WTC11 (cell line): Measurements from ENCODE around the gene ZDHHC22. TPM values are rescaled to one million over a fixed set of nuclear protein-coding genes. Genes with fewer than 3 reads are reported as not detected.
A peak's percentile ranks its signal among the peaks of the same experiment; 100 is the strongest.

ENCODE experiments used
- ATAC-seq: fragments of 200-7000 bp; cut with Tn5 transposase; 2 replicates; pipeline ENCODE4 v1.10.0; 2021; ENCODE audit warnings: mild to moderate bottlenecking, moderate library complexity
- CTCF ChIA-PET: fragments of 300-600 bp; sonication (Branson Sonifier 250); formaldehyde crosslinking; loops from one replicate; lab custom pipeline; 2021; ENCODE audit warnings: antibody characterized with exemption; lab: Charles Lee
- POLR2A ChIA-PET: fragments of 350-600 bp; sonication (Branson Sonifier 250); formaldehyde crosslinking; loops from one replicate; lab custom pipeline; 2021; ENCODE audit warnings: antibody characterized with exemption; lab: Charles Lee
- DNase-seq: peaks from one replicate; pipeline ENCODE4 v3.0.0; 2021; ENCODE audit warnings: low spot score
- H3K27ac Mint-ChIP-seq: 2 replicates; pipeline ENCODE4 v1.8.0; 2021; ENCODE audit warnings: mixed read lengths
- H3K27me3 Mint-ChIP-seq: 2 replicates; pipeline ENCODE4 v1.8.0; 2021; ENCODE audit warnings: low read depth, mild to moderate bottlenecking, moderate library complexity, mixed read lengths
- H3K36me3 Mint-ChIP-seq: 2 replicates; pipeline ENCODE4 v1.8.0; 2021; ENCODE audit warnings: mixed read lengths
- H3K4me1 Mint-ChIP-seq: 2 replicates; pipeline ENCODE4 v1.8.0; 2022; ENCODE audit warnings: mixed read lengths
- H3K4me3 Mint-ChIP-seq: 2 replicates; pipeline ENCODE4 v1.8.0; 2021; ENCODE audit warnings: mild to moderate bottlenecking, moderate library complexity, mixed read lengths
- H3K9me3 Mint-ChIP-seq: 2 replicates; pipeline ENCODE4 v1.8.0; 2021; ENCODE audit warnings: mixed read lengths
- ATF2 ChIP-seq: sonication (generic); formaldehyde crosslinking; IDR thresholded peaks from 2 replicates; pipeline ENCODE4 v1.8.1; 2022; ENCODE audit warnings: low read depth, missing genetic modification reagents, borderline replicate concordance
- ATF6 ChIP-seq: sonication (generic); formaldehyde crosslinking; IDR thresholded peaks from 2 replicates; pipeline ENCODE4 v1.8.1; 2023; ENCODE audit warnings: mild to moderate bottlenecking, missing genetic modification reagents
- CBFB ChIP-seq: sonication (generic); formaldehyde crosslinking; IDR thresholded peaks from 2 replicates; pipeline ENCODE4 v1.8.1; 2022; ENCODE audit warnings: mild to moderate bottlenecking, low read depth, missing genetic modification reagents
- CDX4 ChIP-seq: fragments of 250-450 bp; sonication (Bioruptor Pico); IDR thresholded peaks from 2 replicates; pipeline ENCODE4 v1.9.0; 2021; ENCODE audit warnings: moderate library complexity, mild to moderate bottlenecking, inconsistent platforms, borderline replicate concordance
- E2F1 ChIP-seq: sonication (generic); formaldehyde crosslinking; IDR thresholded peaks from 2 replicates; pipeline ENCODE4 v1.8.0; 2022; ENCODE audit warnings: mild to moderate bottlenecking, missing genetic modification reagents
- EMX1 ChIP-seq: fragments of 250-450 bp; sonication (Bioruptor Pico); IDR thresholded peaks from 2 replicates; pipeline ENCODE4 v1.8.0; 2021; ENCODE audit warnings: mild to moderate bottlenecking
- ERG ChIP-seq: fragments of 250-450 bp; sonication (Bioruptor Pico); IDR thresholded peaks from 2 replicates; pipeline ENCODE4 v1.8.0; 2021; ENCODE audit warnings: mild to moderate bottlenecking
- FOXK1 ChIP-seq: sonication (generic); formaldehyde crosslinking; IDR thresholded peaks from 2 replicates; pipeline ENCODE4 v1.8.0; 2022; ENCODE audit warnings: mild to moderate bottlenecking, moderate library complexity, missing genetic modification reagents
- NR2C2 ChIP-seq: sonication (generic); formaldehyde crosslinking; IDR thresholded peaks from 2 replicates; pipeline ENCODE4 v1.8.0; 2022; ENCODE audit warnings: mild to moderate bottlenecking, missing genetic modification reagents
- NR3C1 ChIP-seq: sonication (generic); formaldehyde crosslinking; conservative IDR thresholded peaks from 2 replicates; pipeline ENCODE4 v1.8.1; 2023; ENCODE audit warnings: low read depth, mild to moderate bottlenecking, missing genetic modification reagents
- PREB ChIP-seq: sonication (generic); formaldehyde crosslinking; IDR thresholded peaks from 2 replicates; pipeline ENCODE4 v1.8.1; 2022; ENCODE audit warnings: mild to moderate bottlenecking, missing genetic modification reagents, moderate library complexity, borderline replicate concordance
- RORB ChIP-seq: fragments of 250-450 bp; sonication (Bioruptor Pico); IDR thresholded peaks from 2 replicates; pipeline ENCODE4 v1.9.0; 2021; ENCODE audit warnings: mild to moderate bottlenecking
- TEAD4 ChIP-seq: sonication (generic); formaldehyde crosslinking; IDR thresholded peaks from 2 replicates; pipeline ENCODE4 v1.8.0; 2022; ENCODE audit warnings: mild to moderate bottlenecking, missing genetic modification reagents
- ZBTB43 ChIP-seq: sonication (generic); formaldehyde crosslinking; IDR thresholded peaks from 2 replicates; pipeline ENCODE4 v1.8.1; 2023; ENCODE audit warnings: mild to moderate bottlenecking, missing genetic modification reagents
- ZNF396 ChIP-seq: fragments of 250-450 bp; sonication (Bioruptor Pico); IDR thresholded peaks from 2 replicates; pipeline ENCODE4 v1.8.0; 2021; ENCODE audit warnings: mild to moderate bottlenecking, moderate library complexity, borderline replicate concordance
- ZNF532 ChIP-seq: fragments of 250-450 bp; sonication (Bioruptor Pico); IDR thresholded peaks from 2 replicates; pipeline ENCODE4 v1.9.0; 2021; ENCODE audit warnings: mild to moderate bottlenecking, borderline replicate concordance
- total RNA-seq: library from RNA; stranded (reverse); gene quantifications from 3 replicates; pipeline ENCODE4 v1.2.3, GENCODE V29; 2021

Gene ZDHHC22
- total RNA-seq, 1 experiment from 2014 or later: 47.7 TPM

- H3K27ac Mint-ChIP-seq: peak overlapping the region; percentile 89
- H3K4me1 Mint-ChIP-seq: peaks cover 9% of the 10 kb centered on the region
- DNase-seq (no peak), ATAC-seq (peak; percentile 29)
- no peaks in the 10 kb centered on the region for H3K36me3 Mint-ChIP-seq
- POLR2A ChIA-PET: interaction anchor here (0.6 to 1.2 kb wide), 2 partner anchors 11 to 152 kb away, joined by 4 to 5 read pairs; no protein-coding TSS in a partner anchor
- peaks cover 9% of the 10 kb centered on the region for H3K27me3 Mint-ChIP-seq
- no peaks in the 10 kb centered on the region for H3K9me3 Mint-ChIP-seq
- H3K4me3 Mint-ChIP-seq: peak overlapping the region; percentile 74
- TF ChIP-seq ZBTB43 (CRISPR knock-in tag): no peak
- TF ChIP-seq E2F1 (CRISPR knock-in tag): no peak
- TF ChIP-seq ATF2 (CRISPR knock-in tag): no peak
- no peak for TF ChIP-seq ATF6
- no peak for TF ChIP-seq TEAD4
- TF ChIP-seq ZNF532 (CRISPR knock-in tag): no peak
- no peak for TF ChIP-seq FOXK1
- TF ChIP-seq NR3C1: no peak
- no peak for TF ChIP-seq CBFB
- TF ChIP-seq RORB (CRISPR knock-in tag): no peak
- no peak for TF ChIP-seq CDX4 (CRISPR knock-in tag)
- no peak for TF ChIP-seq NR2C2
- no peak for TF ChIP-seq ZNF396
- TF ChIP-seq ERG (CRISPR knock-in tag): no peak
- TF ChIP-seq EMX1: no peak
- TF ChIP-seq PREB (CRISPR knock-in tag): no peak
- CTCF ChIA-PET: interaction anchor here (0.6 to 3.3 kb wide), 26 partner anchors 10 to 305 kb away, joined by 3 to 39 read pairs (median 4); partner anchors contain the start of genes CIPC, GSTZ1, POMT2 and ZDHHC22
These were observed 39.4 kb upstream of the ZDHHC22 start for GRCh38 chr14:77180726-77181602.
